H9 (cell line): ENCODE results near the gene EFNA5. TPM values are rescaled to one million over a fixed set of nuclear protein-coding genes. Genes with fewer than 3 reads are reported as not detected.
A peak's percentile ranks its signal among the peaks of the same experiment; 100 is the strongest.

Experiments used
- DNase-seq: peaks from one replicate; pipeline ENCODE4 v3.0.0-alpha.2; 2017
- H2AFZ ChIP-seq: one replicate; pipeline ENCODE4 v1.6.1; 2013; ENCODE audit warnings: mild to moderate bottlenecking, low read length, control low read depth, moderate library complexity
- H2AK5ac ChIP-seq: 2 replicates; pipeline ENCODE4 v1.6.1; 2013; ENCODE audit warnings: low read length, control low read depth, mixed read lengths; ENCODE audit not compliant: insufficient read length
- H2BK120ac ChIP-seq: one replicate; pipeline ENCODE4 v1.6.1; 2013; ENCODE audit warnings: low read depth, mild to moderate bottlenecking, low read length, control low read depth, inconsistent platforms; ENCODE audit not compliant: poor library complexity, severe bottlenecking
- H2BK12ac ChIP-seq: 2 replicates; pipeline ENCODE4 v1.6.1; 2013; ENCODE audit warnings: low read length, control low read depth, mixed read lengths, low read depth; ENCODE audit not compliant: insufficient read length
- H2BK15ac ChIP-seq: 2 replicates; pipeline ENCODE4 v1.6.1; 2013; ENCODE audit warnings: low read depth, low read length, control low read depth
- H2BK20ac ChIP-seq: one replicate; pipeline ENCODE4 v1.6.1; 2013; ENCODE audit warnings: low read depth, mild to moderate bottlenecking, low read length, control low read depth, inconsistent platforms; ENCODE audit not compliant: poor library complexity, severe bottlenecking
- H2BK5ac ChIP-seq: 2 replicates; pipeline ENCODE4 v1.6.1; 2013; ENCODE audit warnings: low read length, control low read depth, mixed read lengths; ENCODE audit not compliant: insufficient read length
- H3K14ac ChIP-seq: 2 replicates; pipeline ENCODE4 v1.6.1; 2013; ENCODE audit warnings: low read length, control low read depth; ENCODE audit not compliant: insufficient read depth
- H3K18ac ChIP-seq: 2 replicates; pipeline ENCODE4 v1.6.1; 2013; ENCODE audit warnings: low read depth, mild to moderate bottlenecking, mixed read lengths, low read length, control low read depth; ENCODE audit not compliant: insufficient read length
- H3K23ac ChIP-seq: 2 replicates; pipeline ENCODE4 v1.6.1; 2013; ENCODE audit warnings: low read length, control low read depth, mixed read lengths, low read depth; ENCODE audit not compliant: insufficient read length
- H3K23me2 ChIP-seq: 2 replicates; pipeline ENCODE4 v1.6.1; 2013; ENCODE audit warnings: low read depth, mild to moderate bottlenecking, mixed read lengths, low read length, control low read depth; ENCODE audit not compliant: insufficient read length, poor library complexity, severe bottlenecking
- H3K27ac ChIP-seq: 2 replicates; pipeline ENCODE4 v1.5.1; 2013; ENCODE audit warnings: low read length, control low read depth, mixed read lengths, low read depth; ENCODE audit not compliant: insufficient read length
- H3K27me3 ChIP-seq: 2 replicates; pipeline ENCODE4 v1.6.1; 2013; ENCODE audit warnings: low read length, control low read depth, inconsistent platforms; ENCODE audit not compliant: insufficient read depth
- H3K4ac ChIP-seq: 2 replicates; pipeline ENCODE4 v1.6.1; 2013; ENCODE audit warnings: low read depth, mild to moderate bottlenecking, control low read depth, inconsistent platforms, low read length, moderate library complexity
- H3K4me1 ChIP-seq: 2 replicates; pipeline ENCODE4 v1.6.1; 2013; ENCODE audit warnings: low read length, control low read depth, inconsistent platforms; ENCODE audit not compliant: insufficient read depth
- H3K4me2 ChIP-seq: 2 replicates; pipeline ENCODE4 v1.6.1; 2013; ENCODE audit warnings: low read length, control low read depth, mixed read lengths; ENCODE audit not compliant: insufficient read length, insufficient read depth
- H3K56ac ChIP-seq: 2 replicates; pipeline ENCODE4 v1.6.1; 2013; ENCODE audit warnings: low read depth, mild to moderate bottlenecking, mixed read lengths, low read length, control low read depth; ENCODE audit not compliant: insufficient read length
- H3K79me1 ChIP-seq: 2 replicates; pipeline ENCODE4 v1.6.1; 2013; ENCODE audit warnings: low read depth, mild to moderate bottlenecking, moderate library complexity, low read length, control low read depth, inconsistent platforms; ENCODE audit not compliant: insufficient read depth, poor library complexity, severe bottlenecking
- H3K79me2 ChIP-seq: 2 replicates; pipeline ENCODE4 v1.6.1; 2013; ENCODE audit warnings: low read length, control low read depth, inconsistent platforms; ENCODE audit not compliant: insufficient read depth
- H3K9ac ChIP-seq: 2 replicates; pipeline ENCODE4 v1.6.1; 2013; ENCODE audit warnings: low read length, control low read depth, mixed read lengths; ENCODE audit not compliant: insufficient read length; ENCODE audit errors: extremely low read depth
- H3K9me3 ChIP-seq: one replicate; pipeline ENCODE4 v1.6.1; 2013; ENCODE audit warnings: low read depth, low read length, inconsistent platforms; ENCODE audit not compliant: control insufficient read depth
- H3T11ph ChIP-seq: one replicate; pipeline ENCODE4 v1.6.1; 2013; ENCODE audit warnings: mild to moderate bottlenecking, low read length, control low read depth, inconsistent platforms
- H4K20me1 ChIP-seq: one replicate; pipeline ENCODE4 v1.6.1; 2013; ENCODE audit not compliant: control insufficient read depth, insufficient read length, insufficient read depth
- H4K5ac ChIP-seq: 2 replicates; pipeline ENCODE4 v1.6.1; 2013; ENCODE audit warnings: low read depth, mild to moderate bottlenecking, mixed read lengths, low read length, control low read depth; ENCODE audit not compliant: insufficient read length
- H4K8ac ChIP-seq: replicated peaks from 2 replicates; pipeline ENCODE4 v1.6.1; 2013; ENCODE audit warnings: low read length, control low read depth, mixed read lengths, low read depth; ENCODE audit not compliant: insufficient read length
- H4K91ac ChIP-seq: 2 replicates; pipeline ENCODE4 v1.6.1; 2013; ENCODE audit warnings: low read depth, mild to moderate bottlenecking, moderate library complexity, mixed read lengths, low read length, control low read depth; ENCODE audit not compliant: insufficient read length
- H3K27ac Mint-ChIP-seq, 3 experiments: 2 replicates in 2 of 3; 3 replicates in 1 of 3; pipeline ENCODE4 v1.8.0; 2020 to 2021; ENCODE audit warnings: mixed read lengths in 3 of 3, mild to moderate bottlenecking in 1 of 3, moderate library complexity in 1 of 3
- H3K27me3 Mint-ChIP-seq: 2 replicates; pipeline ENCODE4 v1.8.0; 2021; ENCODE audit warnings: low read depth, mild to moderate bottlenecking, moderate library complexity, mixed read lengths
- H3K36me3 Mint-ChIP-seq, 3 experiments: 2 replicates in 2 of 3; 3 replicates in 1 of 3; pipeline ENCODE4 v1.8.0; 2020 to 2021; ENCODE audit warnings: low read depth in 3 of 3, mixed read lengths in 3 of 3; ENCODE audit not compliant: insufficient read depth in 1 of 3
- H3K4me1 Mint-ChIP-seq, 2 experiments: 2 replicates each; pipeline ENCODE4 v1.8.0; 2020; ENCODE audit warnings: mixed read lengths in 2 of 2
- H3K4me3 Mint-ChIP-seq, 2 experiments: 2 replicates in 1 of 2; 3 replicates in 1 of 2; pipeline ENCODE4 v1.8.0; 2020 to 2021; ENCODE audit warnings: mild to moderate bottlenecking in 2 of 2, mixed read lengths in 2 of 2, moderate library complexity in 1 of 2
- H3K9me3 Mint-ChIP-seq, 2 experiments: 2 replicates in 1 of 2; 3 replicates in 1 of 2; pipeline ENCODE4 v1.8.0; 2020; ENCODE audit warnings: mild to moderate bottlenecking in 2 of 2, mixed read lengths in 2 of 2, moderate library complexity in 1 of 2
- WGBS: extraction: QIAGEN DNeasy Blood & Tissue Kit; methylation state at CpG from one replicate; pipeline ENCODE4 v1.1.7; 2013; ENCODE audit warnings: missing lambda C conversion rate, low lambda C conversion rate, mixed read lengths; ENCODE audit not compliant: insufficient read length; ENCODE audit errors: extremely low coverage; 5-methylcytosine and 5-hydroxymethylcytosine counted together
- total RNA-seq: library from RNA; stranded (reverse); gene quantifications from 2 replicates; pipeline ENCODE4 v1.2.1, GENCODE V29; 2021
- TF ChIP-seq, protein P1 (sequence below): fragments of 200-600 bp; sonication (generic); conservative IDR thresholded peaks from 3 replicates; pipeline ENCODE4 v1.8.0; 2021; ENCODE audit warnings: antibody characterized with exemption, mild to moderate bottlenecking

Gene EFNA5
- total RNA-seq, 1 experiment from 2014 or later, result 20.4 TPM

- Histone ChIP-seq H4K20me1 (no peaks in the 10 kb centered on the region), H3K9me3 (no peaks in the 10 kb centered on the region), H3K9ac (no peak overlapping the region), H2BK12ac (no peak overlapping the region), H2BK15ac (no peak overlapping the region), H3K23me2 (peaks cover 2% of the 10 kb centered on the region), H2BK5ac (no peak overlapping the region), H3K27me3 (no peaks in the 10 kb centered on the region), H3K4me1 (no peaks in the 10 kb centered on the region), H2BK20ac (no peak overlapping the region), H3K4ac (no peak overlapping the region), H3K27ac (no peak overlapping the region), H4K91ac (no peak overlapping the region), H2BK120ac (no peak overlapping the region), H4K5ac (no peak overlapping the region), H4K8ac (no peak overlapping the region), H3K79me2 (no peaks in the 10 kb centered on the region), H3K56ac (no peak overlapping the region), H3K23ac (no peak overlapping the region), H3T11ph (no peak overlapping the region), H2AK5ac (no peak overlapping the region), H3K4me2 (no peak overlapping the region), H3K79me1 (no peaks in the 10 kb centered on the region), H3K18ac (no peak overlapping the region), H2AFZ (no peak overlapping the region), H3K14ac (no peak overlapping the region)
- Mint-ChIP-seq H3K27me3 (no peaks in the 10 kb centered on the region), H3K4me1 (peaks cover 38 to 50% of the 10 kb centered on the region in 2 experiments), H3K9me3 (no peaks in the 10 kb centered on the region), H3K27ac (peak overlapping the region in 2 of 3 experiments; percentile 8 to 59; a peak in 2 of 7 replicates), H3K36me3 (no peaks in the 10 kb centered on the region), H3K4me3 (no peak overlapping the region)
- TF ChIP-seq, protein P1, sequence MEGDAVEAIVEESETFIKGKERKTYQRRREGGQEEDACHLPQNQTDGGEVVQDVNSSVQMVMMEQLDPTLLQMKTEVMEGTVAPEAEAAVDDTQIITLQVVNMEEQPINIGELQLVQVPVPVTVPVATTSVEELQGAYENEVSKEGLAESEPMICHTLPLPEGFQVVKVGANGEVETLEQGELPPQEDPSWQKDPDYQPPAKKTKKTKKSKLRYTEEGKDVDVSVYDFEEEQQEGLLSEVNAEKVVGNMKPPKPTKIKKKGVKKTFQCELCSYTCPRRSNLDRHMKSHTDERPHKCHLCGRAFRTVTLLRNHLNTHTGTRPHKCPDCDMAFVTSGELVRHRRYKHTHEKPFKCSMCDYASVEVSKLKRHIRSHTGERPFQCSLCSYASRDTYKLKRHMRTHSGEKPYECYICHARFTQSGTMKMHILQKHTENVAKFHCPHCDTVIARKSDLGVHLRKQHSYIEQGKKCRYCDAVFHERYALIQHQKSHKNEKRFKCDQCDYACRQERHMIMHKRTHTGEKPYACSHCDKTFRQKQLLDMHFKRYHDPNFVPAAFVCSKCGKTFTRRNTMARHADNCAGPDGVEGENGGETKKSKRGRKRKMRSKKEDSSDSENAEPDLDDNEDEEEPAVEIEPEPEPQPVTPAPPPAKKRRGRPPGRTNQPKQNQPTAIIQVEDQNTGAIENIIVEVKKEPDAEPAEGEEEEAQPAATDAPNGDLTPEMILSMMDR, result no peak
- WGBS, result no CpG with 5 or more reads among the region's 6 CpGs
- no peak for DNase-seq
These were observed 126.9 kb downstream of the EFNA5 start for GRCh38 chr5:107543868-107544267.
